Measurements from ENCODE around the gene PTPRG. TPM values are rescaled to one million over a fixed set of nuclear protein-coding genes. Genes with fewer than 3 reads are reported as not detected.
A peak's percentile ranks its signal among the peaks of the same experiment; 100 is the strongest.

PTPRG gene
- total RNA-seq, 1 donor: 148 TPM

GRCh38 chr3:61780455-61781228 lies 219.3 kb downstream of the PTPRG start:
- H3K27ac ChIP-seq (ENCODE audit: low read depth, low read length): no peak overlapping the region
- H3K79me2 ChIP-seq (ENCODE audit: insufficient read depth, low read length): peaks cover 22% of the 10 kb centered on the region
- no peaks in the 10 kb centered on the region for H3K9me3 ChIP-seq (ENCODE audit: low read depth, low read length)
- H3K4me1 ChIP-seq (ENCODE audit: insufficient read depth, low read length): peaks cover 10% of the 10 kb centered on the region
- H4K20me1 ChIP-seq (ENCODE audit: insufficient read depth, low read length): peaks cover 8% of the 10 kb centered on the region
- DNase-seq (ENCODE audit: insufficient read length, low spot score, missing footprints): no peak
- H3K27me3 ChIP-seq (ENCODE audit: insufficient read depth, low read length): no peaks in the 10 kb centered on the region
- no peak overlapping the region for H2AFZ ChIP-seq (ENCODE audit: low read length)
- no peak overlapping the region for H3K4me3 ChIP-seq (ENCODE audit: insufficient read depth, low read length)
- H3K36me3 ChIP-seq (ENCODE audit: insufficient read depth, low read length): no peaks in the 10 kb centered on the region
- no peak overlapping the region for H3K4me2 ChIP-seq (ENCODE audit: insufficient read depth, low read length)
- TF ChIP-seq, protein P1, sequence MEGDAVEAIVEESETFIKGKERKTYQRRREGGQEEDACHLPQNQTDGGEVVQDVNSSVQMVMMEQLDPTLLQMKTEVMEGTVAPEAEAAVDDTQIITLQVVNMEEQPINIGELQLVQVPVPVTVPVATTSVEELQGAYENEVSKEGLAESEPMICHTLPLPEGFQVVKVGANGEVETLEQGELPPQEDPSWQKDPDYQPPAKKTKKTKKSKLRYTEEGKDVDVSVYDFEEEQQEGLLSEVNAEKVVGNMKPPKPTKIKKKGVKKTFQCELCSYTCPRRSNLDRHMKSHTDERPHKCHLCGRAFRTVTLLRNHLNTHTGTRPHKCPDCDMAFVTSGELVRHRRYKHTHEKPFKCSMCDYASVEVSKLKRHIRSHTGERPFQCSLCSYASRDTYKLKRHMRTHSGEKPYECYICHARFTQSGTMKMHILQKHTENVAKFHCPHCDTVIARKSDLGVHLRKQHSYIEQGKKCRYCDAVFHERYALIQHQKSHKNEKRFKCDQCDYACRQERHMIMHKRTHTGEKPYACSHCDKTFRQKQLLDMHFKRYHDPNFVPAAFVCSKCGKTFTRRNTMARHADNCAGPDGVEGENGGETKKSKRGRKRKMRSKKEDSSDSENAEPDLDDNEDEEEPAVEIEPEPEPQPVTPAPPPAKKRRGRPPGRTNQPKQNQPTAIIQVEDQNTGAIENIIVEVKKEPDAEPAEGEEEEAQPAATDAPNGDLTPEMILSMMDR (IDR thresholded peaks at IDR 0.05; ENCODE audit: extremely low read depth, low read depth, low read length): no peak

GRCh38 chr3:61783993-61784718 lies 222.8 kb downstream of the PTPRG start:
- H3K27ac ChIP-seq (ENCODE audit: low read depth, low read length): peak overlapping the region; percentile 17
- peaks cover 10% of the 10 kb centered on the region for H3K4me1 ChIP-seq (ENCODE audit: insufficient read depth, low read length)
- H3K9me3 ChIP-seq (ENCODE audit: low read depth, low read length): no peaks in the 10 kb centered on the region
- H3K79me2 ChIP-seq (ENCODE audit: insufficient read depth, low read length): peaks cover 21% of the 10 kb centered on the region
- H3K4me3 ChIP-seq (ENCODE audit: insufficient read depth, low read length): no peak overlapping the region
- TF ChIP-seq, protein P1 (IDR thresholded peaks at IDR 0.05; ENCODE audit: extremely low read depth, low read depth, low read length): no peak
- no peaks in the 10 kb centered on the region for H3K27me3 ChIP-seq (ENCODE audit: insufficient read depth, low read length)
- H3K4me2 ChIP-seq (ENCODE audit: insufficient read depth, low read length): peak overlapping the region; percentile 37
- peaks cover 8% of the 10 kb centered on the region for H4K20me1 ChIP-seq (ENCODE audit: insufficient read depth, low read length)
- no peaks in the 10 kb centered on the region for H3K36me3 ChIP-seq (ENCODE audit: insufficient read depth, low read length)
- DNase-seq (ENCODE audit: insufficient read length, low spot score, missing footprints): peak; percentile 57
- no peak overlapping the region for H2AFZ ChIP-seq (ENCODE audit: low read length)

DNA sequence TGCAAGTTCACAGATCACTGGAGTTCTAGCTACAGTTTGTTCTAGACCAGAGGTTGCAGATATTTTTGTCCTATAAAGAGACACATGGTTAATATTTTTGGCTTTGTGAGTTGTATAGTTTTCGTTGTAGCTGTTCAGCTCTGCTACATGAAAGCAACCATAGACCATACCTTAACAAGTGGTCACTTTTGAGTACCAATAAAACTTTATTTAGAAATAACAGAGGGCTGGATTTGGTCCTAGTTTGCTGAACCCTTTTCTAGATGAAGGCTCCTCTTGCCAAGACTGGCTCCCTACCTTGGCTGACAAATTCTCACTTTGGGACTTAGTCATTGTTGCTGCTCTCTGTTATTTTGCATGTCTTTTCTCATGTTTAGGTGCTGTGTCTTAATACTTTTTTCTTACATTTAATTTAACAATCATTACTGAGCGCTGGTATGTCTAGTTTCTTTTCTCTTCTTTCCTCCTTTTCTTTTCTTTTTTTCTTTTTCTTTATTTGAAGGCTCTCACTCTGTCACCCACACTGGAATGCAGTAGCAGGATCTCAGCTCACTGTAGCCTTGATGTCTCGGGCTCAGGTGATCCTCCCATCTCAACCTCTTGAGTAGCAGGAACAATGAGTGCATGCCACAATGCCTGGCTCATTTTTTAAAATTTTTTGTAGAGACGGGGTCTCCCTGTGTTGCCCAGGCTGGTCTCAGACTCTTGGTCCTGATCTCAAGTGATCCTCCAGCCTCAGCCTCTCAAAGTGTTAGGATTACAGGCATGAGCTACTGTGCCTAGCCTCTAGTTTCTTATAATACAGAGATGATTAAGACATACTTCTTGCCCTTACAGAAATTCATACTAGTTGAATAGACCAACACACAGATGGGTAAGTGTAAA lies 227.5 kb downstream of the PTPRG start:
- Histone ChIP-seq H3K4me3 (ENCODE audit: insufficient read depth, low read length) (no peak overlapping the region), H2AFZ (ENCODE audit: low read length) (no peak overlapping the region), H3K79me2 (ENCODE audit: insufficient read depth, low read length) (peaks cover 14% of the 10 kb centered on the region), H3K4me1 (ENCODE audit: insufficient read depth, low read length) (peaks cover 6% of the 10 kb centered on the region), H3K36me3 (ENCODE audit: insufficient read depth, low read length) (no peaks in the 10 kb centered on the region), H3K9me3 (ENCODE audit: low read depth, low read length) (no peaks in the 10 kb centered on the region), H3K27me3 (ENCODE audit: insufficient read depth, low read length) (no peaks in the 10 kb centered on the region), H3K27ac (ENCODE audit: low read depth, low read length) (no peak overlapping the region), H3K4me2 (ENCODE audit: insufficient read depth, low read length) (no peak overlapping the region), H4K20me1 (ENCODE audit: insufficient read depth, low read length) (peaks cover 12% of the 10 kb centered on the region)
- no peak for DNase-seq (ENCODE audit: insufficient read length, low spot score, missing footprints)
- TF ChIP-seq, protein P1 (IDR thresholded peaks at IDR 0.05; ENCODE audit: extremely low read depth, low read depth, low read length): no peak

Measured in osteoblast (primary cell).